GM21526 (cell line): ENCODE data around the gene YRDC.
"Not testable (repeated sequence)": the region's sequence is repeated elsewhere in the genome, so short reads cannot be mapped to it uniquely, and the experiment has no call there.

Experiments used
- ATAC-seq: cut with Tn5 transposase; IDR thresholded peaks from one replicate; pipeline ENCODE4 v1.9.1; 2021; ENCODE audit warnings: moderate library complexity; ENCODE audit not compliant: unreplicated experiment, low FRiP score

Gene YRDC

DNA sequence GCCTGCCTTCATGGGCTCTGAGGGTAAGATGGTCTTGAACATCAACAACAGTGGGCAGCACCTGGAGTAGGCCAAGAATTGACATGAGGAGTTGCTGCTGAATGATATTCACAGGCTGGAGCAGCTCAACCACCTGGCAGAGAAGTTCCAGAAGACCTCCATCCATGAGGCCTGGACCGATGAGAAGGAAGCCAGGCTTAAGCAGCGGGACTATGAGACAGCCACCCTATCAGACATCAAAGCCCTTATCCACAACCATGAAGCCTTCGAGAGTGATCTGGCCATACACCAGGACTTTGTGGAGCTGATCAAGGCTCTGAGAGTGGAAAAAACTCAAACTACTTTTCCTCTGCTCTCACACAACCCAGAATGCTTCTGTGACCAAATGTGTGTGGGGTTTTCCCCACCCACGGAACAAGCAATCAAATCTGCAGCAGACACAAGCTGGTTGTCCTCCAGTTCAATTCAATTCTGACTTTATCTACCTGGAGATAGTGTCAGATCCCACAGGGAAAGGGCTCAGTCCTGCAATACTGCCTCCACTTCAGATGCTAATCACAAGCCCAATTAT lies 31.0 kb downstream of the YRDC start:
- ATAC-seq: no peak

DNA sequence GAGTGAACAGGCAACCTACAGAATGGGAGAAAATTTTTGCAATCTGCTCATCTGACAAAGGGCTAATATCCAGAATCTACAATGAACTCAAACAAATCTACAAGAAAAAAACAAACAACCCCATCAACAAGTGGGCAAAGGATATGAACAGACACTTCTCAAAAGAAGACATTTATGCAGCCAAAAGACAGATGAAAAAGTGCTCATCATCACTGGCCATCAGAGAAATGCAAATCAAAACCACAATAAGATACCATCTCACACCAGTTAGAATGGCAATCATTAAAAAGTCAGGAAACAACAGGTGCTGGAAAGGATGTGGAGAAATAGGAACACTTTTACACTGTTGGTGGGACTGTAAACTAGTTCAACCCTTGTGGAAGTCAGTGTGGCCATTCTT lies 36.6 kb downstream of the YRDC start:
- not testable (repeated sequence) for ATAC-seq

DNA sequence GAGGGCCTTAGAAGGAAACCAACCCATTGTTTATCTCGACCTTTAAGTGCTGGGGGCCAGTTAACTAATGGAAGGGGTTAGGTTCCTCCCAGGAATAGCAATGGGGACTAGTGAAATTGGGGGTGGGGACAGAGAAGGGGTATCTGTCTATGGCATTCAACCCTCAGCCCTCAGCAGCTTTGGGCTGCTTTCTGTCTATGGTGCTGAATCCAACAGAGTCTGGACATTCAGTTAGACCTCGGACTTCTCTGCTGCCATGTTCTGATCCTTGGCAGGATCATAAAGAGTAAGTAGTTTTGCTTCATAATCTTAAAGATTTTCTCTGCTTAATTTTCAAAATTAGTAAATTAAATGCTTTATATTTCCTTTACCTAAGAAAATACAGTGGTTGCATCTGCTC lies 40.5 kb downstream of the YRDC start:
- no peak for ATAC-seq

DNA sequence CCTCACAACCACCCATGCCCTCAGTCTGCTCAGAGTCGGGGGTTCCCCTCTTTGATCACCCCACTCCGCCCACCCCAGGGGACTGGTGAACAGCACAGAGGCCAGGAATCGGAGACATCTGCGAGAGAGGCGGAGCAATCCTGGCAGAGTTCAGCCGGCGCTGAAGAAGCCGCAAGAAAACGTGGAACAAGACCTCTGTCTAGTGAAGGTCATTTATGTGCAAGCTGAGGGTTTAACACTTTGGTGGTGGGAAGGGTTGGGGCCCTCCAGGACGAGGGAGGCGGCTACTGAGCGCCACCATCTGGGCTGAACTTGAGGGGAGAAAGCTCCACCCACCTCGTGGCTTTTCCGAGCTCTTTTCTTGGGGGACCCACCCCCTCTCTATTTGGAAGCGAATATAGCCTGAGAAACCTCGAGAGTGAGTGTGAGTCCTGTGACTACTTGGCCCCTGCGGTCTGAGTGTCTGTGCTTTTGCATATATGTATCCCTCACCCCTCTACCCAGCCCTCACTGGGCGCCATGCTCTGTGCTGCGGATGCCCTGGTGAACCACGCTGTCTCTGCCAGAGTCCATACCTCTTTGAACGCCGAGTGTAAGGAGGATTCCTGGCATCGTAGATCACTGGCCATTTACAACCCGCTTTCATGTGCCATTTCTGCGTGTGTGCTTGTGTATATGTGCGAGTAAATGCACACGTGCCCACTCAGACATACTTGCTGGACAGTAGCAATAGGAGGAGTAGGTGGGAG lies 41.9 kb downstream of the YRDC start:
- no peak for ATAC-seq

DNA sequence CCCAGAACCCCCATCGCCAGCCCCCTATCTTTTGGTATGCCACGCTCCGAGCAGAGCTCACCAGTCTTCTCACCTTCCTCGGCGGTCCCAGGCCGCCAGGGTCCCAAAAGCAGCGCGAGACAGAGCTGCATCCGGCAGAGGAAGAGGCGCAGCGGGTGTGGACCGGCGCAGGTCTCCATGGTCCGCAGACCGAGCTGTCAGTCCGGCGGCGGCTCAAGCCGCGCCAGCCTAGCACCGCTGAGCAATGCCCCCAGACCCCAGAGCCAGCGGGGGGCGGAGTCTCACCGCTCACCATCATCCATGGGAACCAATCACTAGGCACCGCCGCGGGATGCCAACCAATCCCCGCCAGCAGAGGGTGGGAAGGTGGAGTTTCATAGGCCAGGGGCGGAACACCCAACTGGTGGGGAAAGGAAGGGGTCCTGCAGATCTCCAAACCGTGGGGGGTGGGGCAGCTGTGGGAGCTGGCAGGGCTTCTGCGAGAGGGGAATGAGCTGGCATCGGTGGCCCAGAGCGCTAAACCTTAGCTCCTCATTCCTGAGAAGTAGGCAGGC lies 43.0 kb downstream of the YRDC start, which contains the start of gene EPHA10:
TSS of gene EPHA10 (minus strand) at position 233 of the 554 bp plus-strand sequence. CDS start at position 179, 54 bp downstream.
- ATAC-seq: no peak

DNA sequence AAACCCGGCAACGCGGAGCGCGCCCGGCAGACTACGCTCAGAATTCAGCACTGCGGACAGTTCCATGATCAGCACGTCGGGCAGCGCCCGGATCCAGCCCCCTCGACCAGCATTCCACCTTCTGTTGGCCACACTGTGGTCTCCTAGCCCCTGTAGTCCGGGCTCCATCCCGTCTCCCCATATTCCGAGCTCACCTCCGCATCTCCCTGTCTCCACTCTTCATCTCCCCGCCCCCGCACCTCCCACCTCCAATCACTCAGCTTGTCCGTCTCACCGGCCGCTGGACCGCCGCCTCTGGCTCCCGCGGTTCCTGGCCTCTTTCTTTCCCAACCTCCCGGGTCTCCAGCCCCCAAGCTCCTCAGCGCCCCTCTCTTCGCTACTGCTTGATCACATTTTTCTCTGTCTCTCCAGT lies 43.6 kb downstream of the YRDC start:
- ATAC-seq: no peak

DNA sequence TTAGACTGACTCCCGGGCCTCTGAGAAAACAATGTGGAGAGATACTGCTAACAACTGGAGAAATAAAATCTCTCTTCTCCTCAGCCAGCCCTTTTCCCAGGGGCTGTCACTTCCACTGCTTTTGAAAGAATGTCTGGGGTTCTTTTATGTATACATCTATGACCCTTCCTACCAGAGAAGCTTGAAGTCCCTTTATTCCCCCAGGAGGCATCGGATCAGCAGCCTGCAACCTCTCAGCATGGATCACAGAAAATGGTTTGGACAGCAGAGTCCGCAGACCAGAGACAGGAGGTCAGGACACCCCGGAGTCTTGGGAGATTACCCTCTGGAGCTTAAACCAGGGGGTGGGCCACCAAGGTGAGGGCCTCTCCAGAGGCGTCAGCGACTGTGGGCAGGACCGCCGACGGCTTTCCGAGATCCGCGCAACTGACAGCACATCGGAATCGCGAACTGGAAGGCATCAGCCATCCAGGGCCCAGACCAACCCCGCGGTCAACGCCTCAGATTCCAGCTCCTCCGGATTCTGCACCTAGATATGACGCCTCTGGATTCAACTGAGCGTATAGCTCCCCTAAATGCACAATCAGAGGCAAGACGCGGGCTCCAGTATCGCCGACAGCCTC lies 44.1 kb downstream of the YRDC start:
- ATAC-seq: no peak

DNA sequence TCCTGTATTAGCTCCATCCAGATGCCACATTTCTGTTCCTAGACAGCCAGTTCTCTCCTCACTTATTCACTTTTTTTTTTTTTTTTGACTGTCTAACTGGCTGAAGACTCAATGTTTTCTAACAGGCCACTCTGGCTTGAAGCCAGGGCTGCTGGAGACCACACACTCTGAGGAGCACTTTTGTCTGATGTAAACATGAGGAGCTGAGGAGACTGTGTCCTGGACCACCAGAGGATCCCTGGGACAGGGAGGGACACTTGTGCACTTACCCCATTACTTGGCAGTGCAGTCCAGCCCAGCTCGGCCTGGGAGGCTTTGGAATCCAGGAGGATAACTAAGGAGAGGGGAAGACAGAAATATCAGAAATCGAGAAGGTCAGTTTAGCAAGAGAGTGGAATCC lies 45.5 kb downstream of the YRDC start:
- no peak for ATAC-seq

DNA sequence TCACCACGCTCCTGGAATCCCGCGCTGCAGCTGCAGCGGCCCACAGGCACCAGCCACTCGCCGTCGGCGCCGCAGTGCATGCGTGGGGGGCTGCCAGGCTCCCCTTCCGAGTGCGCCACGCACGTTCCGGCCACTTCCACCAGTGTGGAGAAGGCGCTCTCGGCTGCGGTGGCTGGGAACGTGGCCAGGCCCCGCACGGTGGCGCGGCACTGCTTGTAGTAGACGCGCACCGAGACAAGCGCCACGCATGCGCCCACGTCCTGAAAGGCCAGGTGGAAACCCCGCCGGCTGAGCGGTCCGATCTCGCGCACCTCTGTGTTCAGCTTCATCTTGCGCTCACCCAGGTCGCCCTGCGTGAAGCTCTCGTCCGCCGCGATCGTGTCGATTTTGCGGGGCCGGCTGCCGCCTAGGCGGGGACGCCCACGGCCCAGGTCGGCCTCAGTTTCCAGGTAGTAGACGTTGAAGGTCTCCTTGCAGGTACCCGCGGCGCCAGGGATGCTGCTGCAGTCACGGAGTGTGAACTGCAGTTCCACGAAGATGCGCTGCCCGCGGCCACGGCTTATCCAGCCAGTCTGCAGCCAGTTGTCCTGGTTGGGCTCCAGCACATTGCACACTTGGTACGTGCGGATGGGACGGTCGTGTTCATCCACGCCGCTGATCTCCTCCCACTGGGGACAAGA lies 46.5 kb downstream of the YRDC start:
- no peak for ATAC-seq

DNA sequence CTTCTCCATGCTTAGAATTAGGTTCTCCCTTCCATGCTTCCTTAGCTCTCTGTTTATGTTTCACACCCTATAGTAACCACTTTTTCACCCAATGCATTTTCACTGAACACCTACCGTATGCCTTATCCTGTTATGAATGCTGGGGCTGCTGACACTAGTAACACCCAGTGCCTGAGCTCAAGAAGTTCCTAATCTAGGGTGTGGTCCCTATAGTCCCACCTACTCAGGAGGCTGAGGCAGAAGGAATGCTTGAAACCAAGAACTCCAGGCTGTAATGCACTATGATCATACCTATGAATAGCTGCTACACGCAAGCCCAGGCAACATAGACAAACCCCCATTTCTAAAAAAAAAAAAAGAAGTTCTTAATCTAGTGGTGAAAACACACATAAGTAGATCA lies 48.6 kb downstream of the YRDC start:
- ATAC-seq: no peak

DNA sequence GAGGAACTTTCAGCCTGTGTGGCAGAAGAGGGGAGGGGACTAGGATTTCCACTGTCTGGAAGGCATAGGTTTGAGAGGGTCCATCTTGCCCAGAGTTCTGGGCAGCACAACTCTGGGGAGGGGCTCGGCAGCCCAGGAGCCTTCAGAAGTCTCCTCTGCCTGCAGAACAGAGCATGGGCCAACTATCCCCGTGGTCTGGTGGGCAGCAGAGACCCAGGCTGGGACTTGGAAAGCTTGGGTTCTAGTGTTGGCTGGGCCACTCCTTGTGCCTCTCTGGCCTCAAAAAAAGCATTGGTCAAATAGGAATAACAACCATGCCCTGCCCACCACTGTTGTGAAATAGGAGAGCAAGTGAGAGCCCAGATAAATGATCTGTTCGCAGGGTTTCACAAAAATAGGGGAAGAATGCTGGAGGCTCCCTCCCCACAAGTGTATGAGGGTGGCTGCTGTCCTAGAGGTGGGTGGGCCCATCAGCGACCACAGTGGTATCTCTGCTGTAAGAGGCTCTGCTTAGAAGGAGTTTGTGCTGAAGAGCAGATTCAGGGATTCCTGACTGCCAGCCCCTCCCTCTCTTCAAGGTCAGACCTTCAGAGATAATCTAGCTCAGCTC lies 52.0 kb downstream of the YRDC start:
- ATAC-seq: no peak

DNA sequence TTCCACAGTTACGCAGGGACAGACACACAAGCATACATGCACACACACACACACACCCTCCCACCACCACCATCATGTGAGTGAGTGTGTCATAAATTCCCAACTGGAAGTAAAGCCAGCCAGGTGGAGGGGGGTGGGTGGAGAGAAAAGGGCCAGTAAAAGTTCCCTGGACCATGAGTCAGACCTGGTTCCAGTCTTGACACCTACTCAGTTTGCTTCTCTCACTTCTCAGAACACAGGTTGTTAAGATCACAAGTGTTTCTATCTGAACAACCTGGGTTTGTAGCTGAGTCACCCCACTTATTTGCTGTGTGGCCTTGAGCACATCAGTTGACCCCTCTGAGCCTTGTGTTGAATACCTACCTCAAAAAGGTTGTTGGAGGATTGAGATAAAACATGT lies 52.7 kb downstream of the YRDC start:
- no peak for ATAC-seq

DNA sequence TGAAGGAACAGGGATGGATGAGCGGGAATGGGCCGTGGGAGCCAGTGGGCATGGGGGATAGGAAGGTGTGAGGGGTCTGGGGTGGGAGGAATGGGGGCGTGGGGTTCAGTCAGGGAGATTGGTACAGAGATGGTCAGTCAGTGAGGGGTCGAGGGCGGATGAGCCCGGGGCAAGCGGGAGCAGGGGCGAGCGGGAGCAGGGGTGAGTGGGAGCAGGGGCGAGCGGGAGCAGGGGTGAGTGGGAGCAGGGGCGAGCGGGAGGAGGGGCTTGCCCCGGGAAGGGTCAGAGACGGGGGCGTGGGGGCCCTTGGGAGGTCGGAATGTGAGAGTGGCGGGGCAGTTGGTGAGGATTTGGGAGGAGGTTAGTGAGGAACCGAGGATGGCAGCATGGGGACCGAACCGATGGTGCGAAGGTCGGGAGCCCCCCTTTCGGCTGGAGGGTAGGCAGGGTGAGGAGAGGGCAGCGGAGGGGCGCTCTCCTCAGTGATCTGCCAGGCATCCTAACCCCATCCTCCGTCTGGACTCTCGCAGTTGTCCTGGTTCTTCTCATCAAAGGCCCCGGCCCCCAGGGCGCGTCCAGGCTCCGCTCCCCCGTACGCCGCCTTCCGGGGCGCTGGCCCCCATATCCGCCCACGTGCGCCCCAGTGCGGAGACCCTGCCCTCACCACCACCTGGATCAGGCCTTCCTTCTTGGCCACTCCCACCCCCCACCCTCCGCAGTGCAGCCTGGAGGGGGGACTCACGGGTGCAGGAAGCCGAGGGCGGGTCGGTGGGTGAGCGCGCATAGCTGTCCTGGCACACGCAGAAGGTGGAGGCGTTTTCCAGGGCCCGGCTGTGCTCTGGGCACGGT lies 54.3 kb downstream of the YRDC start:
- ATAC-seq: no peak
